B cell (primary cell): ENCODE results near the gene IRF1. TPM values are rescaled to one million over a fixed set of nuclear protein-coding genes. Genes with fewer than 3 reads are reported as not detected.

Source experiments
- ATAC-seq: fragments of 200-7000 bp; cut with Tn5 transposase; one replicate; pipeline ENCODE4 v1.10.0; 2021; ENCODE audit warnings: low read depth, mild to moderate bottlenecking, moderate number of reproducible peaks, moderate library complexity
- CTCF ChIA-PET: fragments of 350-600 bp; sonication (Branson Sonifier 250); formaldehyde crosslinking; loops from one replicate; lab custom pipeline; 2021; ENCODE audit warnings: antibody characterized with exemption, inconsistent platforms; lab: Charles Lee
- POLR2A ChIA-PET: fragments of 350-600 bp; sonication (Branson Sonifier 250); formaldehyde crosslinking; loops from one replicate; lab custom pipeline; 2021; ENCODE audit warnings: antibody characterized with exemption; lab: Charles Lee
- DNase-seq: peaks from one replicate; pipeline ENCODE4 v3.0.0; 2013
- H2AFZ ChIP-seq: 2 replicates; pipeline ENCODE4 v1.6.1; 2012; ENCODE audit warnings: mild to moderate bottlenecking, low read depth, low read length; ENCODE audit not compliant: insufficient read depth, poor library complexity, severe bottlenecking
- H3K27ac ChIP-seq, 2 donors: 1 replicate in 1 of 2; 2 replicates in 1 of 2; pipeline ENCODE4 v1.5.1; 2012 to 2013; ENCODE audit warnings: low read length in 2 of 2, mild to moderate bottlenecking in 2 of 2, moderate library complexity in 1 of 2
- H3K27me3 ChIP-seq, 4 experiments: fragments of 200-600 bp in 1 of 4; sonication (generic) in 1 of 4; replicated peaks in 1 of 4; 1 replicate in 2 of 4; 2 replicates in 2 of 4; pipeline versions ENCODE4 v1.6.1 to v1.7.0; 2013 to 2016; ENCODE audit warnings: low read length in 3 of 4, mild to moderate bottlenecking in 2 of 4, mixed read lengths in 1 of 4, moderate library complexity in 1 of 4; ENCODE audit not compliant: insufficient read depth in 4 of 4, control insufficient read depth in 3 of 4; ENCODE audit errors: control extremely low read depth in 1 of 4
- H3K36me3 ChIP-seq, 2 experiments: replicated peaks in 1 of 2; 1 replicate in 1 of 2; 2 replicates in 1 of 2; pipeline versions ENCODE4 v1.6.1 to v1.7.1; 2013; ENCODE audit warnings: low read length in 1 of 2; ENCODE audit not compliant: insufficient read depth in 2 of 2, control insufficient read depth in 1 of 2; ENCODE audit errors: control extremely low read depth in 1 of 2, extremely low read depth in 1 of 2
- H3K4me1 ChIP-seq, 2 donors: fragments of 200-600 bp in 1 of 2; sonication (generic) in 1 of 2; 1 replicate in 1 of 2; 2 replicates in 1 of 2; pipeline versions ENCODE4 v1.5.1 to v1.6.1; 2013 to 2017; ENCODE audit warnings: low read length in 2 of 2; ENCODE audit not compliant: control insufficient read depth in 2 of 2, insufficient read depth in 2 of 2
- H3K4me2 ChIP-seq: replicated peaks from 2 replicates; pipeline ENCODE3; 2012; ENCODE audit warnings: mild to moderate bottlenecking, low read depth, low read length; ENCODE audit not compliant: poor library complexity, severe bottlenecking
- H3K4me3 ChIP-seq, 5 experiments: fragments of 200-600 bp in 1 of 5; sonication (generic) in 1 of 5; 1 replicate in 3 of 5; 2 replicates in 2 of 5; pipeline versions ENCODE4 v1.5.1 to v1.7.0; 2011 to 2016; ENCODE audit warnings: low read length in 4 of 5, mild to moderate bottlenecking in 4 of 5, low read depth in 2 of 5, control low read depth in 1 of 5, moderate library complexity in 1 of 5; ENCODE audit not compliant: insufficient read depth in 1 of 5; ENCODE audit errors: control extremely low read depth in 1 of 5, extremely low read depth in 1 of 5
- H3K79me2 ChIP-seq: fragments of 200-600 bp; sonication (generic); one replicate; pipeline ENCODE4 v1.6.0; 2016; ENCODE audit warnings: low read length; ENCODE audit not compliant: control insufficient read depth, insufficient read depth
- H3K9ac ChIP-seq: fragments of 200-600 bp; sonication (generic); 2 replicates; pipeline ENCODE4 v1.6.1; 2017; ENCODE audit warnings: mild to moderate bottlenecking, low read length, moderate library complexity
- H3K9me3 ChIP-seq, 3 donors: one replicate each; pipeline versions ENCODE4 v1.6.1 to v1.7.1; 2013; ENCODE audit warnings: low read length in 2 of 3; ENCODE audit not compliant: control insufficient read depth in 2 of 3, insufficient read depth in 1 of 3; ENCODE audit errors: control extremely low read depth in 1 of 3
- H4K20me1 ChIP-seq: 2 replicates; pipeline ENCODE4 v1.6.0; 2012; ENCODE audit warnings: mild to moderate bottlenecking, low read length; ENCODE audit not compliant: insufficient read depth, control insufficient read depth, poor library complexity, severe bottlenecking
- H3K27ac Mint-ChIP-seq: one replicate; pipeline ENCODE4 v1.8.0; 2021; ENCODE audit warnings: mixed read lengths
- H3K27me3 Mint-ChIP-seq: one replicate; pipeline ENCODE4 v1.8.0; 2021; ENCODE audit warnings: mixed read lengths
- H3K4me1 Mint-ChIP-seq: one replicate; pipeline ENCODE4 v1.8.0; 2021; ENCODE audit warnings: mixed read lengths
- H3K4me3 Mint-ChIP-seq: one replicate; pipeline ENCODE4 v1.8.0; 2021; ENCODE audit warnings: mixed read lengths
- H3K9me3 Mint-ChIP-seq: one replicate; pipeline ENCODE4 v1.8.0; 2022; ENCODE audit warnings: mixed read lengths; ENCODE audit not compliant: insufficient read depth
- EZH2 ChIP-seq: IDR thresholded peaks from 2 replicates; pipeline ENCODE4 v1.6.1; 2012; ENCODE audit warnings: borderline replicate concordance, low read depth, mild to moderate bottlenecking, moderate library complexity, low read length; ENCODE audit not compliant: insufficient read depth, poor library complexity, severe bottlenecking
- WGBS: methylation state at CpG from one replicate; pipeline ENCODE4 v1.1.5; 2013; ENCODE audit warnings: missing lambda C conversion rate; ENCODE audit not compliant: insufficient coverage; 5-methylcytosine and 5-hydroxymethylcytosine counted together
- intact Hi-C: fragments of 100-400 bp; cut with micrococcal nuclease; formaldehyde crosslinking; loops from one replicate; pipeline ENCODE4 v1.10.0; 2022
- polyA plus RNA-seq: library from polyadenylated mRNA; depleted of rRNA; stranded (reverse); fragments of >200 nt; gene quantifications from 2 replicates; pipeline ENCODE4 v1.2.3, GENCODE V29; 2012
- total RNA-seq, 2 donors: library from RNA; stranded (reverse); fragments of 120-200 nt in 1 of 2; gene quantifications; 1 replicate in 1 of 2; 2 replicates in 1 of 2; pipeline versions ENCODE4 v1.2.3 to v1.2.4, GENCODE V29; 2013 to 2022
- TF ChIP-seq, protein P1 (sequence below): fragments of 200-600 bp; IDR thresholded peaks from one replicate; pipeline ENCODE4 v1.8.0; 2022; ENCODE audit warnings: antibody characterized with exemption, mild to moderate bottlenecking

IRF1 gene
- total and polyA plus RNA-seq, 2 donors (not counting 1 experiment from before 2014, with no cell fraction given), result 173 to 306 TPM

DNA sequence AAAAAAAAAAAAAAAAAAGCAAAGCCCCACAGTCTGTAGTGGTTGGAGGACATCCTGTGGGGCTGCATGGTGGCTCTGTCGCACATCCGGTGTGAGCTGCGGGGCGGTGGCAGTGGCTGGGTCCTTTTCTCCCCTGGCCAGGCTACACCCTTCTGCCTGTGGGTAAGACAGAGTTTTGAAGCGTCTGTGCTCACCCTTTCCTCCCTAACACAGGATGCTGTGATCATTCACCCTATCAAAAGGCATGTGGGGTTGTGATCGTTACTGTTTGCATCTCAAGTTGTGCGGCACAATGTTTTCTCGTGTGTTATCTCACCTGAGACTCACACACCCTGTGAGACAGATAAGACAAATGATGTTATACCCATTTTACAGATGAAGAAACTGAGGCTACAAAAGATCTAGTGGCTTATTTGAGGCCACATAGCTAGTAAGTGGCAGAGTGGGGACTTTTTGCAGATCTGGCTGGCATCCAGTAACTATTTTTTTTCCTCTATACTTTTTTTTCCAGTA, 17.5 kb downstream of the IRF1 start:
- Histone ChIP-seq H3K9me3 (no peaks in the 10 kb centered on the region), H3K27me3 (no peaks in the 10 kb centered on the region), H3K79me2 (peaks cover 6% of the 10 kb centered on the region), H4K20me1 (no peaks in the 10 kb centered on the region), H3K27ac (peak overlapping the region; percentile 81 to 93), H3K36me3 (peaks cover 0 to 13% of the 10 kb centered on the region in 2 experiments), H3K4me1 (peaks cover 46 to 75% of the 10 kb centered on the region in 2 donors), H2AFZ (no peak overlapping the region), H3K9ac (no peak overlapping the region), H3K4me2 (peak overlapping the region; percentile 48), H3K4me3 (no peak overlapping the region)
- DNase-seq (peak; percentile 88), ATAC-seq (peak; percentile 86)
- CTCF ChIA-PET, result interaction anchor here (0.6 to 12.0 kb wide), 12 partner anchors 8 to 87 kb away, joined by 3 to 128 read pairs (median 7); partner anchors contain the start of gene IRF1
- peak overlapping the region; percentile 83 for H3K4me3 Mint-ChIP-seq
- H3K9me3 Mint-ChIP-seq, result no peaks in the 10 kb centered on the region
- 0% methylated on average over 4 of the region's 8 CpGs for WGBS
- POLR2A ChIA-PET, result interaction anchor here (0.6 to 5.2 kb wide), 11 partner anchors 9 to 52 kb away, joined by 3 to 31 read pairs (median 6); partner anchors contain the start of gene IRF1
- intact Hi-C loops, result loop anchor here (1.0 to 2.0 kb wide), 3 partner anchors 15 to 52 kb away; no protein-coding TSS in a partner anchor
- peaks cover 78% of the 10 kb centered on the region for H3K4me1 Mint-ChIP-seq
- H3K27ac Mint-ChIP-seq, result peak overlapping the region; percentile 99
- TF ChIP-seq, protein P1, sequence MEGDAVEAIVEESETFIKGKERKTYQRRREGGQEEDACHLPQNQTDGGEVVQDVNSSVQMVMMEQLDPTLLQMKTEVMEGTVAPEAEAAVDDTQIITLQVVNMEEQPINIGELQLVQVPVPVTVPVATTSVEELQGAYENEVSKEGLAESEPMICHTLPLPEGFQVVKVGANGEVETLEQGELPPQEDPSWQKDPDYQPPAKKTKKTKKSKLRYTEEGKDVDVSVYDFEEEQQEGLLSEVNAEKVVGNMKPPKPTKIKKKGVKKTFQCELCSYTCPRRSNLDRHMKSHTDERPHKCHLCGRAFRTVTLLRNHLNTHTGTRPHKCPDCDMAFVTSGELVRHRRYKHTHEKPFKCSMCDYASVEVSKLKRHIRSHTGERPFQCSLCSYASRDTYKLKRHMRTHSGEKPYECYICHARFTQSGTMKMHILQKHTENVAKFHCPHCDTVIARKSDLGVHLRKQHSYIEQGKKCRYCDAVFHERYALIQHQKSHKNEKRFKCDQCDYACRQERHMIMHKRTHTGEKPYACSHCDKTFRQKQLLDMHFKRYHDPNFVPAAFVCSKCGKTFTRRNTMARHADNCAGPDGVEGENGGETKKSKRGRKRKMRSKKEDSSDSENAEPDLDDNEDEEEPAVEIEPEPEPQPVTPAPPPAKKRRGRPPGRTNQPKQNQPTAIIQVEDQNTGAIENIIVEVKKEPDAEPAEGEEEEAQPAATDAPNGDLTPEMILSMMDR, result no peak
- TF ChIP-seq EZH2, result no peak
- H3K27me3 Mint-ChIP-seq, result no peaks in the 10 kb centered on the region

DNA sequence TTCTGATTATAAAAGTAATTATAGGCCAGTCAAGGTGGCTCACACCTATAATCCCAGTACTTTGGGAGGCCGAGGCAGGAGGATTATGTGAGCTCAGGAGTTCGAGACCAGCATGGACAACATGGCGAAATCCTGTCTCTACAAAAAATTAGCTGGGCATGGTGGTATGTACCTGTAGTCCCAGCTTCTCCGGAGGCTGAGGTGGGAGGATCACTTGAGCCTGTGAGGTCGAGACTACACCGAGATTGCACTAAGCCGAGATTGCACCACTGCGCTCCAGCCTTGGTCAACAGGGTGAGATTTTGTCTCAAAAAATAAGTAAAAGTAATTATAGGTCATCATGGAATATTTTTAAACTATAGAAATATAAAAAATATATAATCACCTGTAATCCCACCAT, 18.1 kb downstream of the IRF1 start:
- H3K79me2 ChIP-seq, result peaks cover 6% of the 10 kb centered on the region
- DNase-seq (no peak), ATAC-seq (no peak)
- no peaks in the 10 kb centered on the region for H3K9me3 ChIP-seq
- peak overlapping the region; percentile 48 for H3K4me2 ChIP-seq
- peak overlapping the region; percentile 64 to 93 for H3K27ac ChIP-seq
- no peaks in the 10 kb centered on the region for H3K27me3 ChIP-seq
- Mint-ChIP-seq H3K4me3 (no peak overlapping the region), H3K9me3 (no peaks in the 10 kb centered on the region), H3K27ac (peak overlapping the region; percentile 46), H3K27me3 (no peaks in the 10 kb centered on the region), H3K4me1 (peaks cover 78% of the 10 kb centered on the region)
- TF ChIP-seq, protein P1, result no peak
- no peak for TF ChIP-seq EZH2
- peaks cover 46 to 75% of the 10 kb centered on the region in 2 donors for H3K4me1 ChIP-seq
- peaks cover 0 to 12% of the 10 kb centered on the region in 2 experiments for H3K36me3 ChIP-seq
- POLR2A ChIA-PET, result interaction anchor here (0.6 to 5.2 kb wide), 9 partner anchors 10 to 52 kb away, joined by 3 to 31 read pairs (median 8); partner anchors contain the start of gene IRF1
- H2AFZ ChIP-seq, result no peak overlapping the region
- no peaks in the 10 kb centered on the region for H4K20me1 ChIP-seq
- WGBS, result 94% methylated on average over 4 of the region's 8 CpGs
- H3K4me3 ChIP-seq, result no peak overlapping the region
- H3K9ac ChIP-seq, result no peak overlapping the region
- CTCF ChIA-PET, result interaction anchor here (0.6 to 12.0 kb wide), 12 partner anchors 8 to 62 kb away, joined by 3 to 128 read pairs (median 9); partner anchors contain the start of gene IRF1
- intact Hi-C loops, result loop anchor here (2.0 kb wide), 1 partner anchor 16 kb away; no protein-coding TSS in a partner anchor
